ENCODE results near the gene ZNF221. TPM values are rescaled to one million over a fixed set of nuclear protein-coding genes. Genes with fewer than 3 reads are reported as not detected.

ZNF221 gene
- polyA plus RNA-seq (2012; ENCODE audit: insufficient read depth, insufficient read length, low read depth): 0.73 TPM

- DNase-seq: peak; percentile 93
- TF ChIP-seq CTCF (IDR thresholded peaks at IDR 0.05; ENCODE audit: low read depth, low read length): peak; percentile 71
- peak within 1 kb of the TSS; percentile 90 for H3K4me3 ChIP-seq (ENCODE audit: low read depth, low read length)
- no peaks in the 10 kb centered on the region; the same call in 1 of the 2 replicates for H3K9me3 ChIP-seq
- H3K4me1 ChIP-seq: no peaks in the 10 kb centered on the region
- H3K27me3 ChIP-seq: no peaks in the 10 kb centered on the region; the same call in 1 of the 2 replicates
- no peaks in the 10 kb centered on the region for H3K36me3 ChIP-seq
Measured at GRCh38 chr19:43950834-43951645, at the start of gene ZNF221. Gene ZNF221, plus strand, starts transcription at chr19:43951228. Its CDS starts 11,499 bp downstream, at chr19:43962727.

GRCh38 chr19:43901395-43902390, 49.3 kb upstream of the ZNF221 start:
- 0 out of 2 replicates have a peak, but pooled peaks cover 4% of the 10 kb centered on the region for H3K36me3 ChIP-seq
- TF ChIP-seq CTCF (IDR thresholded peaks at IDR 0.05; ENCODE audit: low read depth, low read length): no peak
- peak overlapping the region; percentile 89 for H3K4me3 ChIP-seq (ENCODE audit: low read depth, low read length)
- H3K9me3 ChIP-seq: no peaks in the 10 kb centered on the region
- H3K27me3 ChIP-seq: no peaks in the 10 kb centered on the region
- H3K4me1 ChIP-seq: no peaks in the 10 kb centered on the region
- DNase-seq: peak; percentile 85

GRCh38 chr19:43902399-43902798, 48.6 kb upstream of the ZNF221 start:
- DNase-seq: no peak
- Histone ChIP-seq H3K4me1 (no peaks in the 10 kb centered on the region), H3K9me3 (no peaks in the 10 kb centered on the region), H3K4me3 (ENCODE audit: low read depth, low read length) (peak overlapping the region; percentile 89), H3K27me3 (no peaks in the 10 kb centered on the region), H3K36me3 (0 out of 2 replicates have a peak, but pooled peaks cover 4% of the 10 kb centered on the region)
- no peak for TF ChIP-seq CTCF (IDR thresholded peaks at IDR 0.05; ENCODE audit: low read depth, low read length)

- Histone ChIP-seq H3K9me3 (no peaks in the 10 kb centered on the region), H3K27me3 (no peaks in the 10 kb centered on the region), H3K4me3 (ENCODE audit: low read depth, low read length) (no peak overlapping the region), H3K36me3 (peaks cover 12% of the 10 kb centered on the region), H3K4me1 (no peaks in the 10 kb centered on the region)
- no peak for TF ChIP-seq CTCF (IDR thresholded peaks at IDR 0.05; ENCODE audit: low read depth, low read length)
- DNase-seq: no peak
Measured at GRCh38 chr19:43905897-43906296, 45.1 kb upstream of the ZNF221 start.

GRCh38 chr19:43906774-43907173, 44.3 kb upstream of the ZNF221 start:
- Histone ChIP-seq H3K4me1 (no peaks in the 10 kb centered on the region), H3K4me3 (ENCODE audit: low read depth, low read length) (no peak overlapping the region), H3K36me3 (peaks cover 12% of the 10 kb centered on the region), H3K9me3 (no peaks in the 10 kb centered on the region), H3K27me3 (no peaks in the 10 kb centered on the region)
- no peak for TF ChIP-seq CTCF (IDR thresholded peaks at IDR 0.05; ENCODE audit: low read depth, low read length)
- DNase-seq: no peak

Data from BE2C (cell line).